Transverse colon (tissue), 4 donors: ENCODE data around the gene NECAB2. TPM values are rescaled to one million over a fixed set of nuclear protein-coding genes. Genes with fewer than 3 reads are reported as not detected.

Experiments
- DNase-seq: peaks from one replicate; pipeline ENCODE4 v3.0.0-alpha.2; 2019
- H3K27ac ChIP-seq, 4 donors: fragments of 200-600 bp; sonication (generic); 2 replicates each; pipeline ENCODE4 v1.5.1; 2016 to 2018; ENCODE audit warnings: inconsistent platforms in 4 of 4
- H3K27me3 ChIP-seq: fragments of 200-600 bp; sonication (generic); 2 replicates; pipeline ENCODE4 v1.5.1; 2017; ENCODE audit warnings: inconsistent platforms
- H3K36me3 ChIP-seq, 4 donors: fragments of 200-600 bp; sonication (generic); 2 replicates each; pipeline ENCODE4 v1.5.1; 2017 to 2019; ENCODE audit warnings: inconsistent platforms in 4 of 4
- H3K4me1 ChIP-seq, 4 donors: fragments of 200-600 bp; sonication (generic); 2 replicates each; pipeline ENCODE4 v1.5.1; 2017 to 2020; ENCODE audit warnings: inconsistent platforms in 4 of 4
- H3K4me3 ChIP-seq, 4 donors: fragments of 200-600 bp; sonication (generic); 1 replicate in 1 of 4; 2 replicates in 3 of 4; pipeline versions ENCODE4 v1.5.1 to v1.6.1; 2017 to 2019; ENCODE audit warnings: inconsistent platforms in 4 of 4
- H3K9me3 ChIP-seq, 2 donors: fragments of 200-600 bp; sonication (generic); 2 replicates each; pipeline ENCODE4 v1.5.1; 2017 to 2019; ENCODE audit warnings: inconsistent platforms in 2 of 2
- CTCF ChIP-seq, 5 experiments: fragments of 200-600 bp in 3 of 5; fragments of 450-650 bp in 2 of 5; sonication (generic) in 3 of 5; IDR thresholded peaks; 1 replicate in 2 of 5; 2 replicates in 3 of 5; pipeline ENCODE4 v1.5.1; 2016 to 2017; ENCODE audit warnings: antibody characterized with exemption in 5 of 5, inconsistent platforms in 3 of 5, mild to moderate bottlenecking in 2 of 5, moderate library complexity in 1 of 5
- EP300 ChIP-seq: sonication (generic); formaldehyde crosslinking; IDR thresholded peaks from one replicate; pipeline ENCODE4 v1.6.1; 2017; ENCODE audit warnings: antibody characterized with exemption, low read depth
- POLR2A ChIP-seq: fragments of 450-650 bp; IDR thresholded peaks from one replicate; pipeline ENCODE4 v1.6.1; 2016; ENCODE audit warnings: antibody characterized with exemption, mild to moderate bottlenecking, moderate library complexity
- POLR2AphosphoS5 ChIP-seq, 3 donors: sonication (generic); formaldehyde crosslinking; IDR thresholded peaks; one replicate each; pipeline ENCODE4 v1.6.1; 2016; ENCODE audit warnings: antibody characterized with exemption in 3 of 3
- WGBS, 2 donors: methylation state at CpG; one replicate each; pipeline ENCODE4 v1.1.5; 2018; ENCODE audit warnings: low coverage in 1 of 2; 5-methylcytosine and 5-hydroxymethylcytosine counted together
- in situ Hi-C, 4 donors: fragments of 200-750 bp; cut with MboI; loops; one replicate each; pipeline versions ENCODE4 v1.15.0 to v1.15.1; 2017; ENCODE audit warnings: low sequenced_read_pairs in 3 of 4, low pct_ligation_motif_present in 1 of 4, low pct_unique_long_range_greater_than_20kb in 1 of 4
- intact Hi-C: fragments of 100-400 bp; cut with DNase I; formaldehyde crosslinking; loops from one replicate; pipeline ENCODE4 v1.15.1; 2023; ENCODE audit warnings: low total_unique reads
- total RNA-seq, 4 donors: library from RNA; depleted of rRNA; stranded (reverse); fragments of >200 nt; gene quantifications; one replicate each; pipeline ENCODE4 v1.1.0, GENCODE V29; 2016

The NECAB2 gene
- total RNA-seq, 4 donors from 2014 or later: 0.41 TPM; not detected in 3

GRCh38 chr16:84018710-84019109 is 50.7 kb downstream of the NECAB2 start:
- Histone ChIP-seq H3K4me3 (no peak overlapping the region), H3K27me3 (no peaks in the 10 kb centered on the region), H3K9me3 (peaks cover 0 to 7% of the 10 kb centered on the region in 2 donors), H3K27ac (no peak overlapping the region), H3K4me1 (no peaks in the 10 kb centered on the region), H3K36me3 (no peaks in the 10 kb centered on the region)
- DNase-seq: no peak
- intact Hi-C loops: no loop called here
- WGBS, 2 donors: 82 to 93% methylated on average over 3 to 4 of the region's 4 CpGs
- TF ChIP-seq CTCF (IDR thresholded peaks at IDR 0.05) (no peak), POLR2AphosphoS5 (IDR thresholded peaks at IDR 0.05) (no peak), EP300 (no peak), POLR2A (no peak)
- in situ Hi-C loops: no loop called here

GRCh38 chr16:84020353-84020752 is 52.3 kb downstream of the NECAB2 start:
- peaks cover 0 to 7% of the 10 kb centered on the region in 2 donors for H3K9me3 ChIP-seq
- no peak for DNase-seq
- TF ChIP-seq POLR2A (no peak), CTCF (IDR thresholded peaks at IDR 0.05) (no peak), EP300 (no peak), POLR2AphosphoS5 (IDR thresholded peaks at IDR 0.05) (no peak)
- WGBS, 2 donors: 91% methylated on average over 8 of the region's 9 CpGs; no CpG with 5 or more reads in 1 of the 2 donors
- H3K4me1 ChIP-seq: no peaks in the 10 kb centered on the region
- no peaks in the 10 kb centered on the region for H3K36me3 ChIP-seq
- H3K27ac ChIP-seq: no peak overlapping the region
- H3K4me3 ChIP-seq: no peak overlapping the region
- intact Hi-C loops: no loop called here
- in situ Hi-C loops: no loop called here
- H3K27me3 ChIP-seq: no peaks in the 10 kb centered on the region

GRCh38 chr16:84021488-84021887 is 53.4 kb downstream of the NECAB2 start:
- Histone ChIP-seq H3K36me3 (no peaks in the 10 kb centered on the region), H3K27ac (no peak overlapping the region), H3K9me3 (peaks cover 0 to 7% of the 10 kb centered on the region in 2 donors), H3K4me3 (no peak overlapping the region), H3K27me3 (no peaks in the 10 kb centered on the region), H3K4me1 (no peaks in the 10 kb centered on the region)
- intact Hi-C loops (no loop called here), in situ Hi-C loops (no loop called here)
- no peak for DNase-seq
- TF ChIP-seq EP300: no peak
- no peak for TF ChIP-seq POLR2A
- TF ChIP-seq CTCF (IDR thresholded peaks at IDR 0.05): no peak
- TF ChIP-seq POLR2AphosphoS5 (IDR thresholded peaks at IDR 0.05): no peak
- 86% methylated on average over 5 of the region's 5 CpGs; no CpG with 5 or more reads in 1 of the 2 donors for WGBS, 2 donors

- DNase-seq: no peak
- intact Hi-C loops: no loop called here
- TF ChIP-seq EP300 (no peak), CTCF (IDR thresholded peaks at IDR 0.05) (no peak), POLR2AphosphoS5 (IDR thresholded peaks at IDR 0.05) (no peak), POLR2A (no peak)
- no peak overlapping the region for H3K4me3 ChIP-seq
- H3K27ac ChIP-seq: no peak overlapping the region
- no peaks in the 10 kb centered on the region for H3K27me3 ChIP-seq
- in situ Hi-C loops: no loop called here
- WGBS, 2 donors: 75 to 83% methylated on average over 7 to 11 of the region's 11 CpGs
- H3K4me1 ChIP-seq: no peaks in the 10 kb centered on the region
- no peaks in the 10 kb centered on the region for H3K36me3 ChIP-seq
- peaks cover 0 to 7% of the 10 kb centered on the region in 2 donors for H3K9me3 ChIP-seq
Measured at GRCh38 chr16:84022644-84023043, 54.6 kb downstream of the NECAB2 start.
